TTC549 (cell line): Measurements from ENCODE around the gene C11orf24.
"Not testable (repeated sequence)": the region's sequence is repeated elsewhere in the genome, so short reads cannot be mapped to it uniquely, and the experiment has no call there.

Experiments
- FAIRE-seq: peaks from 2 replicates; lab custom pipeline; 2012; peaks lifted over from hg19 to GRCh38; lab: Jason Lieb, UNC

Gene C11orf24

DNA sequence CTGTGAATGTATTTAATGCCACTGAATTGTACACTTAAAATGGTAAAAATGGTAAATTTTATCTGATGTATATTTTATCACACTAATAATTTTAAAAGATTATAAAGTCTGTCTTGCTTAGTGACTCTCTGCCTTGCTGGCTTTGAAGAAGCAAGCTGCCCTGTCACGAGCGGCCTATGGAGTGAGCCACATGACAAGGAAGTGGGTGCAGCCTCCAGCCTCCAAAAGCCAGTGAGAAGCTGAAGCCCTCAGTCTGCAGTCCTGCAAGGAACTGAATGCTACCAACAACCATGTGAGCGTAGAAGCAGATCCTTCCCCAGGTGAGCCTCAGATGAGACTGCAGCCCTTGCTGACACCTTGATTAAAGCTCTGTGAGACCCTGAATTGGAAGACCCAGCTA lies 20.0 kb downstream of the C11orf24 start:
- no peak for FAIRE-seq

DNA sequence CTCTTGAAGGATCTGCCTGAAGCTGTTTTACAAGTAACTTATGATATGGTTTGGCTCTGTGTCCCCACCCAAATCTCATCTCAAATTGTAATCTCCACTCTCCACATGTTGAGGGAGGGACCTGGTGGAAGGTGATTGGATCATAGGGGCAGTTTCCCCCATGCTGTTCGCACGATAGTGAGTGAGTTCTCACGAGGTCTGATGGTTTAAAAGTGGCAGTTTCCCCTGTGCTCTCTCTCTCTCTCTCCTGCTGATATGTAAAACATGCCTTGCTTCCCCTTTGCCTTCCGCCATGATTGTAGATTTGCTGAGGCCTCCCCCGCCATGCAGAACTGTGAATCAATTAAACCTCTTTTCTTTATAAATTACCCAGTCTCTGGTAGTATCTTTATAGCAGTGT lies 26.9 kb downstream of the C11orf24 start:
- FAIRE-seq = not testable (repeated sequence)

DNA sequence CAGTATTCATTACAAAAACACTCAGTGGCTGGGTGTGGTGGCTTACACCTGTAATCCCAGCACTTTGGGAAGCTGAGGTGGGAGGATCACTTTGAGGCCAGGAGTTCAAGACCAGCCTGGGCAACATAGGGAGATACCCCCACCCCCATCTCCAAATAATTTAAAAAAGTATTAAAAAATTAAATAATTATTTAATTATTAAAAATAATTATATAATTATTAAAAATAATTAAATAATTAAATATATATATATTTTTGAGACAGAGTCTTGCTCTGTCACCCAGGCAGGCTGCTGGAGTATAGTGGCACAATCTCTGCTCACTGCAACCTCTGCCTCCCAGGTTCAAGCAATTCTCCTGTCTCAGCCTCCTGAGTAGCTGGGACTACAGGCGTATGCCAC lies 27.9 kb downstream of the C11orf24 start:
- not testable (repeated sequence) for FAIRE-seq

DNA sequence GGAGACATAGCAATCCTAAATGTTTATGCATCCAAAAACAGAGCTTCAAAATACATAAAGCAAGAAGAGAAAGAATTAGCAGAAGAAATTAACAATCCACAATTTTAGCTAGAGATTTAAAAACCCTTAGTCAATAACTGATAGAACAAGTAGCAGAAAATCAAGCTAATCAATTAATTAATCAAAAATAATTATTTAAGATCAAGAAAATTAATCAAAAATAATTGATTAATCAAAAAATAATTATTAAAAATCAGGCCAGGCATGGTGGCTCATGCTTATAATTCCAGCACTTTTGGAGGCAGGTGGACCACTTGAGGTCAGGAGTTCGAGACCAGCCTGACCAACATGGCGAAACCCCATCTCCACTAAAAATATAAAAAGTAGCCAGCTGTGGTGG lies 29.2 kb downstream of the C11orf24 start:
- no peak for FAIRE-seq

DNA sequence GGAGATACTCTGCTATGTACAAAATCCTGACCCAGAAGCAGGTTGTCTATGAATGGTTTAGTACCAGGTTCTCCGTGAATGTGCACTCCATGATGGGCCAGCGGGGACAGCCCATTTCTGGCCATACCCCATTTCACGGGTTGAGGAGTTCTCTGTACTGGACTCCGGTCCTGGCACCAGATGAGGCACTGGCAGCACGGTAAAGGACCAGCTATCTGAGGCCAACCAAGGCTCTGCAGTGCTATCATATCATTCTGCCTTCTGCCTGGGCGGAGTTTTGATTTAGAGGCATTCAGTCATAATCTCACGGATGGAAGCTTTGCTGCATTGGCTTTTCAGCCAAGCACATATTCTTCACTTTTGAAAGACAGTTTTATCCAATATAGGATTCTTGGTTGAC lies 40.2 kb downstream of the C11orf24 start:
- no peak for FAIRE-seq

DNA sequence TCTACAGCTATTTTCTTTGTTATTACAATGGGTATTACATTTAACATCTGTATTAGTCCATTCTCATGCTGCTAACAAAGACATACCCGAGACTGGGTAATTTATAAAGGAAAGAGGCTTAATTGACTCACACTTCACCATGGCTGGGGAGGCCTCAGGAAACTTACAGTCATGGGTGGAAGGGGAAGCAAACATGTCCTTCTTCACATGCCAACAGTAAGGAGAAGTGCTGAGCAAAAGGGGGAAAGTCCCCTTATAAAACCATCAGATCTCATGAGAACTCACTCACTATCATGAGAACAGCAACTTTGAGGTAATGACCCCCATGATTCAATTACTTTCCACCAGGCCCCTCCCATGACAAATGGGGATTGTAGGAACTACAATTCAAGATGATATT lies 42.2 kb downstream of the C11orf24 start:
- FAIRE-seq = no peak

DNA sequence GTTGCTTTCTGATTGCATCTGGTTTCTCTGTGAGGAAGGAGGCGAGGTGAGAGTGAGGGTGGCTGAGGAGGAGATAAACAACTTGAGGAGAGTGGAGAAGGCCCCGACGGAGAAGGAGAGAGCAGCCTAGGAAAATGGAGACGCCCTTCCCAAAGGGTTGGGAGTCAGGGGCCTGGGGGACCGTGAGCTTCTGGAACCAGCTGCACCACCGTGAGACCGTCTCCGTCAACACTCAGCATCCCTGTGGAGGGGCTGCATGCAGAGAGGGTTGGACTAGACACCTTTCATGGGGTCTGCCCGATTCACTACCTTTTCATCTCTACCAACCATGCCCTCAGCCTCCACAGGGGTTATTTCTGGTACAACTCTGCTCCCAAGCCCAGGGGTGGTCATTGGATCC lies 45.4 kb downstream of the C11orf24 start:
- FAIRE-seq = no peak

DNA sequence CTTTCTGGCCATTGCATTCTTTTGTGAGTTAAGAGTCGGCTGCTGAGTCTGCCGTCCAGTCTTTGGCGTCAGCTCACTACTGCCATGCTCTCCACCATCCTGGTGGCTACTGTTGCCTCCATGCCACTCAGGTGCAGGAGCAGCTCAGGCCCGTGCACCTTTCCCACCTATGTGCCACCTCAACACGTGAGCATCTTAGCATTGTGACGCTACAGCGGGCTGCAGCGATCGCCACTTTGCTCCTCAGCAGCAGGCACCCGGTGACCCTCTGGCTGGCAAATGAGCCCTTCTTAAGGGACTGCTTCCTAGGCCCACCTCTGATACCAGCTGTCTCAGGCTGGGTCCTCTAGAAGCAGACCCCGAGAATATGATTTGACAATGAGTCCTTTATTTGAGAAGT lies 47.2 kb downstream of the C11orf24 start:
- no peak for FAIRE-seq

DNA sequence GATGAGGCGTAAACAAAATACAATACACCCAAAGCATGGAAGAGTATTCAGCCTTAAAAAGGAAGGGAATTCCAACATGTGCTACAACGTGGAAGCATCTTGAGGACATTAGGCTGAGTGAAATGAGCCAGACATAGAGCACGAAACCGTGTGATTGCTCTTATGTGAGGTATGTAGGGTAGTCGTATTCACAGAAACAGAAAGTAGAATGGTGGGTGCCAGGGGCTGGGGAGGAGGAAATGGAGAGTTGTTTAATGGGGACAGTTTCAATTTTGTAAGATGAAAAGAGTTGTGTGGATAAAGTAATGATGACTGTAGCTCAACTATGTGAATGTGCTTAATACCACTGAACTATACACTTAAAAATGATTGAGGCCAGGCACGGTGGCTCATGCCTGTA lies 48.5 kb downstream of the C11orf24 start:
- FAIRE-seq = no peak

DNA sequence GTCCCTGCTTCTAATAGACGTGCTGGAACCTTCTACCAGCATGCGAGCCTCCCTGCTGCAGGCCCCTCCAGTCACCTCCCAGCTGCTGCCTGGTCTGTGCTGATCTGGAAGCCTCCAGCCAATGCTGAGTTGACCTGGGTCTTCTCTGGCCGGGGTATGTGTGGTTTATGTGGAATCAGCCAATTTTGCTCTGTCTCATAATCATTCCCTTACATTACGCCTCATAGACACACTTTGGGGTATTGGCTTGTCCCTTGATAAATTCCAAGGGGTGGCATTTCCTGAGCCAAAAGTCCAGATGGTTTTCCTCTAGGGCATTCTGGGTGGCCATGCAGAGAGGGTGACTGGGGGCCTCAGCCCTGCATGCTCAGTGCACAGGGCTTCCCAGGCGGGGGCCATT lies 50.4 kb downstream of the C11orf24 start:
- no peak for FAIRE-seq

DNA sequence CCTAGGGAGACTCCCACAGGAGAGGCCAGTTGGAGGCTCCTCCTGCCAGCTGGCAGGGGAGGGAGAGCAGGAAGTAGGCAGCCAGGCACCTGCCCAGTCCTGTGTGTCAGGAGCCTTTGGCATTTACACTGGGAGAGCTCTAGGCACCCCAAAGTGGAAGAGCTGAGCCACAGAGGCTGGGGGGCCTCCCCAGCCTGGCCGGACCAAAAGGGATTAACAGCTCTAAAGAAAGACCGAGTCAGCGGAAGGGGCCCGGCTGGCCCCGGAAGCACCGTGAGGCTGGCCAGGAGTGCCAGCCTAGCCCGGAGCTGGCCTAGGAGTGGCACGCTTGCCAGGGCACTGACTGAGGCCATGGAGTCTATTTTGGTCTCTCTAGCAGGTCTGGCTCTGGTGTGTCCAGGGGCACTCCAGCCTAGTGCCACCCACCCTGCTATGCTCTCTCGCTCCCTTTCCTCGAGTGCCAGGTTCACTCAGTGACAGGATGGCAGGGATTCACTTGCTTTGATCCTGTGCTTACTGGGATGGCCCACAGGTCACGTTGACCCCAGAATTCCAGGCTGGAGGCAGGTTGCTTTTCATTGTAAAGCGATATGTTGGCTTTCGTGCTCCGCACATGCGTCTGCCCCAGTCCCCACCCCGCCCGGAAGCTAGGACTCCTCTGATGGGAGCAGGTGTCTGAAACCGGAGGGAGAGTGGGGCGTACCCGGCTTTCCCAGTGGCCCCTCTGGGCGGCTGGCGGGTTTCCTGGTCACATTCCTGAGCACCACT lies 55.4 kb downstream of the C11orf24 start:
- FAIRE-seq = no peak

DNA sequence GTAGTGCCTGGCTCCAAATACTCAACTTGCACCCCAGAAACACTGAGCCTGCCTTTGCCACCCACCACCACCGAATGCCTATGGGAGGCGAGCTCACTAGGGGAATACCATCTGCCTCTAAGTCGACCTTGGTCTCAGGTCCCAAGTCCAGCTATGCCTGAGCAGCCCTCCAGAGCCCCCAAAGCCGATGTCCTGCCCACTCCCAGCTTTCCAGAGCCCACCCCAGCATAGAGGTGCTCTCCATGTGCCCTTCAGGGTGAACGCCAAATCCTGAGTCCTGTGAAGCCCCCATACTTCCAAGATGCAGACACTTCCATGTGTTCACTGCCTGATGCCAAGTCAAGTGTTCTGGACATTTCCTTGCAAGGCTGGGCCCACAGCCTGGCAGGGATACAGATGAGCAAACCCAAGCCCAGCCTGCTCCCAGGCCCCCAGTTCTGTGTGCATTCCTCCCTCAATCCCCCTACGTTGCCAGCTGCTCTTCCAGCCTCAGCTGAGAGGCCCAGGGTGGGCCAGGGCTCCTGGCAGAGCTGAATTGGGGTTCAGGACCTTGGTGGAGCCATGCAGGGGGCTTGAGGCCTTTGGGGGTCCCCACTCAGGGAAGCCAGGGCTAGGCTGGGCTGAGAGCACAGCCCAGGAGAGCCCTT lies 56.1 kb downstream of the C11orf24 start:
- FAIRE-seq = no peak

DNA sequence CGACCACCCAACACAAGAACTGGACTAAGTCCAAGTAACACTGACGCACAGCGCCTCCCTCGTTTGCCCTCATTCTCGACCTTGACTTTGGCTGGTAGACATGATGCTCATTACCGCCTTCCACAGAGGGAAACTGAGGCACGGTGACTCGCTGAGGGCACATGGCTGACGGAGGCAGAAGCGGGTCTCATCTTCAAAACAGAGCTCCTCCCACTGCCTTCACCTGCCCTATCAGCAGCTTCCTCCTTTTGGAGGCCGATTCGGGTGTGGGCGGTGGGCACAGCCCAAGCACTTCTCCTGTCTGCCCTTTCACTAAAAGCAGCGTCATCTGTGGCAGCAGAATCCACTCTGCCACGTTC lies 56.7 kb downstream of the C11orf24 start:
- FAIRE-seq = no peak

DNA sequence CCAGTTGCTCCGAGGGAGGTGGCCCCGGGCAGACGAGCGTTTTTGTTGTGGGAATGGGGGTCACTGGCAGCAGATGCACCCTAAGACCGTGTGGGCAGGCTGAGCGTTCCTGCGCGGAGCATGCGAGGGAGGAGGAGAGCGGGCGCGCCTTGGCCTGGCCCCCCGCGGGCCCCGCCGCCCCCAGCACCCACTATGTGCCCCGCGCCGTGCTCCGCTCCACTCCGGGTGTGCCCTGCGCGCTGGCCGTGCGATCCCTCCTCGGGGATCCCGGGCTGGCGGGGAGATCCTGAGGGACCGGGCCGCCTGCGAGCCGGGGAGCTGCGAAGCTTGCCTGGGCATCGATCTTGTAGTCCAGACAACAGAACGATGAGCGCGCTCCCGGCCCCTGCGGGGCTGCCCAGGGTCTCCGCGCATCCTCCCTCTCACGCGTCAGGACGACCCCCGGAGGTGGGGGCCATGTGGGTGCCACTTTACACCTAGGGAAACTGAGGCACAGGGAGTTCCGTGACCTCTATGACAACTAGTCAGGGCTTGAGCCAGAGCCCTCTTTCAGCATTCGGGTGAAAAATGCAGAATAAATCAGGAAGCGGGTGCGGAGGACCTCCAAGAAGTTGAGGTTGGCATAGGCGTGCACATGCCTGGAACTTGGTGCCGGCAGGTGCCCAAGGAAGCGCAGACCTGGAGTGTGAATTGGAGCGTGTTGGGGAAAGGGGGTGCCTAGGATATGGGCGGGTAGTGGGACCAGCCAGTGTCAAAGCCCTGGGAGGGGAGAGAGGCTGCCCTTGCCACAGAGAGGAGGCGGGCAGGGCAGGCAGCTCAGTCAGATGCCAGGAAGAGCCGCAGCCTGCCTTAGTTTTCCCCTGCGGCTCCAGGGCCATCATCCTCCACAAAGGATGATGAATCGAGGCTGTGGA lies 57.3 kb downstream of the C11orf24 start:
- FAIRE-seq = no peak

DNA sequence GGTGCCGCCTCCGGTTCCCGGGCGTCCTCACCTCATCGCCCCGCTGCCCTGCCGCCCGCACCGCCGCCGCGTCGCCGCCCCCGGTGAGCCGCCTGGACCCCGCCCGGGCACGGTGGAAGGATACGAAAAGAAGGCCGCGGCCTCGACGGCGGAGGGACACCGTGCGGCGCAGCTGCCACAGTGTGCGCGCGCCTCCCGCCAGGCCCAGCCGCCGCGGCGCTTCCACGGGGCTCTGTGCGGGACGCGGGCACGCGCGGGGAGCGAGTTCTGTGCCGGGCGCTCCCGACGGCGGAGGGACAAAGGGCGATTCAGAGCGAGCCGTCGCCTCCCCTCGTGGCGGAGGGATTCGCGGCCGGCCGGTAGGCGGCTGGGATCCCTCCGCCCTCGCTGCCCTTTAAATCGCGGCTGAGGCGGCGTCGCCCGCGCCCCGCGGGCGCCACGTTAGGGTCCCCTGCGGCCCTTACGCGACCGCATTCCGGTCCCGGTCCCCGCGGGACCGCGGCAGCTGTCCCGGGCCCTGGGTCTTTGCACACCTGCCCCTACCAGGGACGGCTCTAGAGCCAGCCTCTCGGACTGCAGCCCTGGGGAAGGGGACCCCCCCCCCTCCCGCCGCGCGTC lies 58.1 kb downstream of the C11orf24 start:
- no peak for FAIRE-seq

DNA sequence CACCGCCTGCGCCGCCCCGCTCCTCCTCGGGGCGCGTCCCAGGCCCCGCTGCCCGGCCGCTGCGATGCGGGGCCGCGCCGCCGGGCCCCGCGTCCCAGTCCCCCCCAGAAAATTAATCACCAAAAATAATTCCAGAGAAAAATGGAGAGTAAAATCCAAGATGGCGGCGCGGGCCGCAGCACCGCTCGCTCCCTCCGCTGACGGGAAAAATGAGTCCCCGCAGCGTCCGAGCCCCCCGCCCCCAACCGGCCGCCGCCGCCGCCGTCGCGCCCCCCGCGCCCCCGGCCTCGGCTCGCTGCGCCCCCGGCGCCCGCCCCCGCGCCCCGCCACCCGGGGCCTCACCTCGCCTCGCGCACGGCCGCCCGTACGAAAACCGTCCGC lies 58.6 kb downstream of the C11orf24 start, which contains the start of gene KMT5B:
TSS of gene KMT5B (minus strand) at position 162 of the 381 bp plus-strand sequence. CDS start 23,220 bp downstream, outside the sequence.
- FAIRE-seq = no peak

DNA sequence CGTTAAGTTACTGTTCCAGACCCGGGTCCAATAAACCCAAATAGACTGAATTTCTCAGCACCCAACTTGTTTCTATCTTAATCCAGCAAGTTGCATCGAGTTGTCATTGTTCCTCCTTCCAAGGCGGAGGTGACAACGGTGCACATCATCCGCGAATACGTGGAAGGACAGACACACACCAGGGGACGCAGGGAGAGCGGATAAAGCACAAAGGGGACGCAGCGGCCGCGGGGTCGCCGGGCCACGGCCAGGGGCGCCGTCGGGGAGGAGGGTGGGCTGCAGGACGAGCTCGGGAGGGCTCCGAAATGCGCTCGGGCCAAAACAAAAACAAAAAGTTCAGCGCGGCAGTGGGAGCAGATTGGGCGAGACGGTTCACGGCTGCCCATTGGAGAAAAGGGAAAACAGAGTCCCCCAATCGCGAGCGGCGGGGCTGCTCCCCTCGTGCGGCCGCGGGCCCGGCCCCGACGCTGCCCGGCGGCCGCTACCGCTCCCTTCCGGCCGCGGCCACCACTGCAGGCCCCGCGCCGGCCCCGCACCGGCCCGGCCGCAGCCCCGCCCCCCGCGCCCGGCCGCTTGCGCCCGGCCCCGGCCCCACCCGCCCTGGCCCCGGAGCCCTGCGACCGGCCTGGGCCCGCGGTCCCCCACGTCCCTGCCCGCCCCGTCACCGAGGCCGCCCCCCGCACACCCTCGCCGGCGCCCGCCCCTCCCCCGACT lies 59.2 kb downstream of the C11orf24 start:
- FAIRE-seq = no peak

DNA sequence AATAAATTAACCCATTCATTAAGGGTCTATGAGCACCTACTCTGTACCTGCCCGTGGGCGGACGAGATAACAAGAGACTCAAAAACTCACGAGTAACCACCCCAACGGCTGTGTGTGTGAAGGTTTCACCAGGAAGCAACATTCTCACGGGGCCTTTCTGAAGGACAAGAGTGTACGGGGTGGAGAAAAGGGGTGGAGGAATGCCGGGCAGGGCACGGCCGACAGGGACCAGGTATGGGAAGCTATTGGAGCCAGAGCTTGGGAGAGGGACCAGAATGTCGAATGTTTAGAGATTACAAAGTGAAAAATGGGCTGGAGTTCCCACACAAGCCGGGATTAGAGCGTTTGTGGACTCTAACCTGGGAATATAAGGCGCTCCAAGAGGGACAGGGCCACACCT lies 60.2 kb downstream of the C11orf24 start:
- FAIRE-seq = no peak
